ENCODE data around the gene SPOCK3.

SPOCK3 gene

DNA sequence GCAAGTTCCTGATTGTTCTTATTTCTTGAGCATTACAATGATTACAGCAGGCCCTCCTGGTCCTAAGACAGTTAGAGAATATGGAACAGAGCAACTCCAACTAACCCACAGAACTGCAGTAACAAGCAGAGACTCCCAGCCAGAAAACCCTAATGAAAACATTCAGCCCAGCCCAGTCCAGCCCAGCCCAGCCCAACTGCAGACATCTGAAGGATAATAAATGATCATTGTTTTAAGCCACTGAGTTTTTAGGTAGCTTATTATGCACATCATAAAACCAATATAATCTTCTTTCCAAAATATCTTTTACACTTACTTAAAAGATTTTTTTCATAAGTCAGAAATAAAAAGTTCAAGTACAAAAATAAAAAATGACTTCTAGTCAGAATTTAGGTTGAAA is 51.3 kb downstream of the SPOCK3 start:
- no peak overlapping the region for H3K27ac ChIP-seq (ENCODE audit: poor library complexity, severe bottlenecking)
- H3K4me3 ChIP-seq (ENCODE audit: severe bottlenecking) = no peak overlapping the region
- H3K4me1 ChIP-seq (ENCODE audit: insufficient read depth, poor library complexity, severe bottlenecking) = no peaks in the 10 kb centered on the region
- no peaks in the 10 kb centered on the region for H3K36me3 ChIP-seq (ENCODE audit: low read depth)
- no peak for DNase-seq (ENCODE audit: low spot score)
- no peaks in the 10 kb centered on the region for H3K27me3 ChIP-seq (ENCODE audit: insufficient read depth, poor library complexity, severe bottlenecking)
- TF ChIP-seq, protein P1, sequence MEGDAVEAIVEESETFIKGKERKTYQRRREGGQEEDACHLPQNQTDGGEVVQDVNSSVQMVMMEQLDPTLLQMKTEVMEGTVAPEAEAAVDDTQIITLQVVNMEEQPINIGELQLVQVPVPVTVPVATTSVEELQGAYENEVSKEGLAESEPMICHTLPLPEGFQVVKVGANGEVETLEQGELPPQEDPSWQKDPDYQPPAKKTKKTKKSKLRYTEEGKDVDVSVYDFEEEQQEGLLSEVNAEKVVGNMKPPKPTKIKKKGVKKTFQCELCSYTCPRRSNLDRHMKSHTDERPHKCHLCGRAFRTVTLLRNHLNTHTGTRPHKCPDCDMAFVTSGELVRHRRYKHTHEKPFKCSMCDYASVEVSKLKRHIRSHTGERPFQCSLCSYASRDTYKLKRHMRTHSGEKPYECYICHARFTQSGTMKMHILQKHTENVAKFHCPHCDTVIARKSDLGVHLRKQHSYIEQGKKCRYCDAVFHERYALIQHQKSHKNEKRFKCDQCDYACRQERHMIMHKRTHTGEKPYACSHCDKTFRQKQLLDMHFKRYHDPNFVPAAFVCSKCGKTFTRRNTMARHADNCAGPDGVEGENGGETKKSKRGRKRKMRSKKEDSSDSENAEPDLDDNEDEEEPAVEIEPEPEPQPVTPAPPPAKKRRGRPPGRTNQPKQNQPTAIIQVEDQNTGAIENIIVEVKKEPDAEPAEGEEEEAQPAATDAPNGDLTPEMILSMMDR (IDR thresholded peaks at IDR 0.05; ENCODE audit: poor library complexity, severe bottlenecking) = no peak
- no peak for ATAC-seq (ENCODE audit: low read depth)
- H3K9me3 ChIP-seq (ENCODE audit: severe bottlenecking) = no peaks in the 10 kb centered on the region

DNA sequence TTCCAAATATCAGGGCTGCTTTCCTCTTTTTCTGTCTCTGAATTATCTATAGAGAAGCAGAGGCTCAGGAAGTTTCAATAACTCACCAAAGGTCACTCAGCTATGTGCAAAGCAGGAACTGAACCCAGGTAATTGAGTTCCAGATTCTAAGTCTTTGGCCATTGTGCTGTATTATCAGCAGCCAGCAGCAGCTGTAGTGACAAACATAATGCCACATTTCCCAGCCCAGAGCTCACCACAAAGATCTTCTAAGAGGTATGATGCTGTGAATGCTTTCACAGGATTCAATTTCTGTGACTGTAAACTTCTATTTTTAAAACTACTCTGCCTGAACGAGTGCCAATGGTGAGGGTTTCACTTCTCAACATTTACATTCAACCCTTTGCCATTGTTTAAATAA is 56.4 kb downstream of the SPOCK3 start:
- H3K4me1 ChIP-seq (ENCODE audit: insufficient read depth, poor library complexity, severe bottlenecking) = no peaks in the 10 kb centered on the region
- no peaks in the 10 kb centered on the region for H3K36me3 ChIP-seq (ENCODE audit: low read depth)
- H3K9me3 ChIP-seq (ENCODE audit: severe bottlenecking) = no peaks in the 10 kb centered on the region
- H3K27ac ChIP-seq (ENCODE audit: poor library complexity, severe bottlenecking) = no peak overlapping the region
- ATAC-seq (ENCODE audit: low read depth) = no peak
- no peak for DNase-seq (ENCODE audit: low spot score)
- TF ChIP-seq, protein P1 (IDR thresholded peaks at IDR 0.05; ENCODE audit: poor library complexity, severe bottlenecking) = no peak
- H3K4me3 ChIP-seq (ENCODE audit: severe bottlenecking) = no peak overlapping the region
- H3K27me3 ChIP-seq (ENCODE audit: insufficient read depth, poor library complexity, severe bottlenecking) = no peaks in the 10 kb centered on the region

DNA sequence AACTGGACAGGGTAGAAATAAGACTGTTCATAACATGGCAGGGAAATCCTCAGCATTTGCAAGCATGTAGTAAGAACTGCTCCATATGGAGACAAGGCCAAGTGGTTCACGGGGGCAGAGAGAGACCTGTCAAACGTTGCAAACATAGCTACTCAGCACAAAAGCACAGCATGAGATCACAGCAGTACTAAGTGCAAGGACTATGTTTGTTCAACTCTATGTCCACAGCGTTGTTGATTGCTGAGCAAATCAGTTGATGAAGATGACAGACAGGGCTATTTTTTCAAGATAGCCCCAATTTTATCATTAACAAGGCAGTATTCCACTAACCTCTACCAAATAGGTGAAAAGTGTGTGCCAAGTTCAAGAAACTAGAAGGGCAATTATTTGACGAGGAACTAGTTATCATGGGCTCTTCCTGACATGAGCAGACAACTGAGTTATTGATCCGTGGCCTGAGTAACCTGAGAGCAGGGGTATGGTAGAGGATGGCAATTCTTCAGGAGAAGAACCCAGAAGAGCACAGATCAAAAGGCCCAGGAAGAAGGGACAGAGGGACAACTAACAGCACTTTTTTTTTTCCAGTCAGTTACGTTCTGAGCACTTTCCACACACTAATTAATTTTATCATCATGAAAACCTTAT is 57.4 kb downstream of the SPOCK3 start:
- Histone ChIP-seq H3K9me3 (ENCODE audit: severe bottlenecking) (no peaks in the 10 kb centered on the region), H3K36me3 (ENCODE audit: low read depth) (no peaks in the 10 kb centered on the region), H3K4me3 (ENCODE audit: severe bottlenecking) (no peak overlapping the region), H3K4me1 (ENCODE audit: insufficient read depth, poor library complexity, severe bottlenecking) (no peaks in the 10 kb centered on the region), H3K27ac (ENCODE audit: poor library complexity, severe bottlenecking) (no peak overlapping the region), H3K27me3 (ENCODE audit: insufficient read depth, poor library complexity, severe bottlenecking) (no peaks in the 10 kb centered on the region)
- TF ChIP-seq, protein P1 (IDR thresholded peaks at IDR 0.05; ENCODE audit: poor library complexity, severe bottlenecking) = no peak
- ATAC-seq (ENCODE audit: low read depth) (no peak), DNase-seq (ENCODE audit: low spot score) (no peak)

DNA sequence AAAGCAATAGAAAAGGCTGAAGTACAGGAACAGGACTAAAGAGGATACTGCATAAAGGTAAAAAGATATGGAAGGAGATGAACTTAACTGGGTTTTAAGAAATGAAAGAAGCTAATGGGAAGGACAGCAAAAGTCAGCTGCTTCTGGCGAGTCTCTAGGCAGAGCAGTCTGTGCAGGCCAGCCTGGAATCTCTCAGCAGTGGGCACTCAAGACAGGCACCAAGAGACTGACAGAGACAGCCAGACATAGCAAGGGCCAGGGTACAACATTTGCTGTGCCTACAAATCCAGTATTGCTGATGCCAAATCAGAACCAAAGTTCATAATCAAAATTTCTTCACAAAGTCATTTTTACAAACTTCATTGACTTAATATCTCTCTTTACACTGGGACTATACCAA is 62.4 kb downstream of the SPOCK3 start:
- no peaks in the 10 kb centered on the region for H3K9me3 ChIP-seq (ENCODE audit: severe bottlenecking)
- H3K27me3 ChIP-seq (ENCODE audit: insufficient read depth, poor library complexity, severe bottlenecking) = no peaks in the 10 kb centered on the region
- no peak for DNase-seq (ENCODE audit: low spot score)
- H3K27ac ChIP-seq (ENCODE audit: poor library complexity, severe bottlenecking) = no peak overlapping the region
- H3K36me3 ChIP-seq (ENCODE audit: low read depth) = no peaks in the 10 kb centered on the region
- H3K4me3 ChIP-seq (ENCODE audit: severe bottlenecking) = no peak overlapping the region
- ATAC-seq (ENCODE audit: low read depth) = no peak
- TF ChIP-seq, protein P1 (IDR thresholded peaks at IDR 0.05; ENCODE audit: poor library complexity, severe bottlenecking) = no peak
- no peaks in the 10 kb centered on the region for H3K4me1 ChIP-seq (ENCODE audit: insufficient read depth, poor library complexity, severe bottlenecking)

DNA sequence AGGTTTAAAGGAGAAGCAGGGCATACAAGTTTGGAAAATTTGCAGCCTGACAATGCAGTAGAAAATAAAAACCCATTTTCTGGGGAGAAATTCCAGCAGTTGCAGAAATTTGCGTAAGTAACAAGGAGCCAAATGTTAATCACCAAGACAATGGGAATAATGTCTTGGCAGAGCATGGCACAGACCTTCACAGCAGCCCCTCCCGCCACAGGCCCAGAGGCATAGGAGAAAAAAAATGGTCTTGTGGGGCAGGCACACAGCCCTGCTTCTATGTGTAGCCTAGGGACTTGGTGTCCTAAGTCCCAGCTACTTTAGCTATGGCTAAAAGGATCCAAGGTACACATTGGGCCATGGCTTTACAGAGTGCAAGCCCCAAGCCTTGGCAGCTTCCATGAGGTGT is 65.7 kb downstream of the SPOCK3 start:
- H3K36me3 ChIP-seq (ENCODE audit: low read depth) = no peaks in the 10 kb centered on the region
- H3K4me3 ChIP-seq (ENCODE audit: severe bottlenecking) = no peak overlapping the region
- no peaks in the 10 kb centered on the region for H3K9me3 ChIP-seq (ENCODE audit: severe bottlenecking)
- TF ChIP-seq, protein P1 (IDR thresholded peaks at IDR 0.05; ENCODE audit: poor library complexity, severe bottlenecking) = no peak
- no peak overlapping the region for H3K27ac ChIP-seq (ENCODE audit: poor library complexity, severe bottlenecking)
- H3K4me1 ChIP-seq (ENCODE audit: insufficient read depth, poor library complexity, severe bottlenecking) = no peaks in the 10 kb centered on the region
- DNase-seq (ENCODE audit: low spot score) = no peak
- H3K27me3 ChIP-seq (ENCODE audit: insufficient read depth, poor library complexity, severe bottlenecking) = no peaks in the 10 kb centered on the region
- ATAC-seq (ENCODE audit: low read depth) = no peak
